A673 (cell line): Measurements from ENCODE around the gene PROC.

Source experiments
- CTCF ChIP-seq: fragments of 300-800, 200-600 bp; sonication (generic); conservative IDR thresholded peaks from 2 replicates; pipeline ENCODE4 v1.5.1; 2017; ENCODE audit warnings: low read depth, mild to moderate bottlenecking, antibody characterized with exemption, low read length, moderate library complexity, mixed read lengths
- EZH2 ChIP-seq: fragments of 200-600 bp; sonication (generic); IDR thresholded peaks from 2 replicates; pipeline ENCODE4 v1.6.1; 2017; ENCODE audit warnings: borderline replicate concordance, low read depth, mild to moderate bottlenecking, mixed read lengths, antibody characterized with exemption, low read length; ENCODE audit not compliant: poor library complexity, severe bottlenecking

DNA sequence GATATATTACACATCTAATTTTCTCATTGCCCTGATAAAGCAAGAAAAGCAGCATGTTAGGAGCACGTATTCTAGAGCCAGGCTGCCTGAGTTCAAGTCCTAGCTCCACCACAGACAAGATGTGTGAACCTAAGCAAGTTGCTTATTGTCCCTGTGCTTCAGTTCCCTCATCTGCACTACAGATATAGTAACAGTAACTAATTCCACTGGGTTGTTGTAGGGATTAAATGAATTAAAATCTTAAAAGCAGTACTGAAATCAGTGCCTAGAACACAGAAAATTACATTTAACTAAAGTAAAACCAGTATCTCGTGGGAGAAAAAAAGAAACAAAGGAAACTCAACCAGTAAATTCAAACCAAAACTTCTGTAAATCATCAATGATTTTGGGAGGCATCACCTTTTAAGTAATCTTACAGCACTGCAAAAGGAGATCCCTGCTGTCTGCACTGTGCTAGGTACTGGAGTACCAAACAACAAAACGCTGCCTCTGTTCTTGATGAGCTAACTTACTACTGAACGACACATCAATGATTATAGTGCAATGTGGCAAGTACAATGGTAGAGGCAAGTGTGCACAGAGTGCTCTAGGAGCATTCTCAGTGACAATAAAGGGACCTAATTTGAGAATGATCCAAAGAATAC is 38.4 kb upstream of the PROC start:
- TF ChIP-seq CTCF (no peak), EZH2 (no peak)
